ENCODE results near the gene APOO.

The APOO gene

DNA sequence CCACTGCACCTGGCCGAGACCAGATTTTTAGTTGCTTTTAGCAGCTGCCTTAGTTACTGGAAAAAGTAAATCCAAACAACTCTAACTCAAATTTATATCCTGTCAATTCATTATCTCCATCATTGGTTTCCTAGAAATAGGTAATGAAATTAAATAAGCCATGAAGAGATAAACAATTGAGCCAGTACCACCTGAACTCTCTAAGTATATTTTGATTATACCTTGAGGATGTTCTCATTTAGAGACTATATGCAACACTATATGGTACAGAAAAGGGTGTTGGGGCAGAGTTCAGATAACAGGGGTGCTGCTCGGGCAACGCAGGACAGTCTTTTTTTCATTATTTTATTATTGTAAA lies 89.8 kb downstream of the APOO start:
- no peak for DNase-seq (ENCODE audit: low spot score)

DNA sequence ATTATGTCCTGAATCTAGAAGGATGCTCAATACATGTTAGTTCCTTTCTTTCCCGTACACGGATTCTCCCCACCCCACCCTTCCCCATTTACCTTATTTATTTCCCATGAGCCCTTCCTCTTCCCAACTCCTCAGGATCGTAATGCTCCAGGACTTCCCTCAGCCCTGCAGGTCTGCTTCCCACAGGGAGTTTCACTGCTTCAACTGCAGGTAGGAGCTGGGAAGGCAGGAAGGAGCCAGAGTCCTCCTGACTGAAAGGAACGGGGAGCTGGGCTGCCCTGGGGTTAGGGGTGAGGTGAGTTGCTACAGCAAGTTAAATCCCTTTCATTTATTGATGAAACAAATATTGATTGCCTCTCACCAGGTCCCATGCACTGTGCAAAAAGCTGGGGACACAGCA lies 91.6 kb downstream of the APOO start:
- no peak for DNase-seq (ENCODE audit: low spot score)

DNA sequence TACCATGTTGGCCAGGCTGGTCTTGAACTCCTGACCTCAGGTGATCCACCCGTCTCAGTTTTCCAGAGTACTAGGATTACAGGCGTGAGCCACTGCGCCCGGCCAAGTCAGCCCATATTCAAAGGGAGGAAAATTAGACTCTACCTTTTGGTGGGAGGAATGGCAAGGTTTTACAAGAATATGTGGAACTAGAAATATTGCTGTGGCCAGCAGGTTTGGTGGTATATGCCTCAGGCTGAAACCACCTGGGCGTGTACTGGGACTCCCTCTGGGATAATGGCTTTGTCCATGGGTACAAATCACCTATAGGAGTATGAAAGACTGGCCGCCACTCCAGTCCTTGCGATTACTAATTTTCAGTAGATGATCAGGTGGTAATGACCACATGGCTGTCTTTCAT lies 92.4 kb downstream of the APOO start:
- no peak for DNase-seq (ENCODE audit: low spot score)

DNA sequence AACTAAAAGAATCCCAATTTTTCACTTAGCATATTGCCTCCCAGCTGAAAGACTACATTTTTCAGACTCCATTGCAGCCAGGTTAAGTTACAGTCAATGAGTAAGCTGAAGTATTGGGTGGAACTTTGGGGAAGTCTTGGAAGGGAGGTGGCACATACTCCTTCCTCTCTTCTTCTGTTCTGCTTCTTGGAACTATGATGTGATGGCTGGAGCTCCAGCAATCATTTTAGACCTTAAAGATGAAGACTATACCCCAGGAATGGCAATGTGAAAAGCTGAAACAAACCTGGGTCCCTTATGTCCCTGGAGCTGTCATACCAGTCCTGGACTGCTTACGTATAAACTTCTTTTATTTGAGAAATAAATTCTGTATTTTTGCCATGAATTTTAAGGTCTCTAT lies 93.9 kb downstream of the APOO start:
- no peak for DNase-seq (ENCODE audit: low spot score)

DNA sequence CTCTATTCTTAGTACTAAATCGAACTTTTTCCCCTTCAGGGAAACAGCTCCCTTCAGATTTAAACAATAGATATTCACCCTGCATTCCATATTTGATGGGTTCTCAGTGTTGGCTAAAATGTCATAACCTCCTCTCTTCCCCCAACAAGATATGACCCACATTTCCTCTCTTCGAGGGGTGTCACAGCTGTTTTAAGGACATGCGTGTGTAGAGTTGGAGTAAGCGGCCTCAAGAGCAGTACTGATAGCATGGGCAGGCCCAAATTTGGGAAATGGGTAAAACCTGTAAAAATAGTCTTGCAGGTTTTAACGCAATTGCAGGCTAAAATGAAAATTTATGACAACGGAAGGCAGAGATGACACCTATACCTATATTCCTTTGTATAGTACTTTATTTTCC lies 96.1 kb downstream of the APOO start:
- DNase-seq (ENCODE audit: low spot score): no peak

DNA sequence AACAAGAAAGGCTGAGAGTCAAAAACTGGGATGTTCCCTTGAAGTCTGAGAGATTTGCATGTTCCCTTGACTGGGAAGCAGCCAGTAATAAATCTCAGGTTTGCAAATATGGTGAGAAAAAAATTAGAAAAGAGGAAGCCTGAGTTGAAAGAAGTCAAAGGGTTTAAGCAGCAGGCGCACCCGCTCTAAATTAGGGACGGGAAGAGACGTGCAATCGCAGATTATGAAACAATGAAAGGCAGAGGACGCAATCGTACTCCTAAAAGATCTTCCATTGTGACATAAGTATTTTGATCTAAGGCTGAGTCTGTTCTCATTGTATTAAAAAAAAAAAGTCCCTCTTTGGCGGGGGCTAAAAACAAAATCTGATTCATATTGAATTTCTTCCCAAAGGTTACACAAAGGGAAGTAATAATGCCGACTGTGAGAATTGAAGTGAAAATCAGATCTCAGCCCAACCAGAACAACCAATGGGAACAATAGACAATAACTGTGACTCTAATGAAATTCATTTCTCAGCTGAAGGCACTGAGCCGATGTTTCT lies 96.6 kb downstream of the APOO start:
- no peak for DNase-seq (ENCODE audit: low spot score)

DNA sequence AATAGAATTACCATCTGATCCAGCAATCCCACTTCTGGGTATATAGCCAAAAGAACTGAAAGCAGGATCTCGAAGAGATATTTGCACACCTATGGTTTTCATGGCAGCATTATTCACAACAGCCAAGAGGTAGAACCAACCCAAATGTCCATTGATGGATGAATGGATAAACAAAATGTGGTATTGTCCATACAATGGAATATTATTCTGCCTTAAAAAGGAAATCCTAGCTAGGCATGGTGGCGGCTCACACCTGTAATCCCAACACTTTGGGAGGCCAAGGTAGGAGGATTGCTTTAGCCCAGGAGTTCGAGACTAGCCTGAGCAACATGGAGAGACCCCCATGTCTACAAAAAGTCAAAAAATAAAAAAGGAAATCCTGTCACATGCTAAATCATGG lies 97.5 kb downstream of the APOO start:
- DNase-seq (ENCODE audit: low spot score): no peak

DNA sequence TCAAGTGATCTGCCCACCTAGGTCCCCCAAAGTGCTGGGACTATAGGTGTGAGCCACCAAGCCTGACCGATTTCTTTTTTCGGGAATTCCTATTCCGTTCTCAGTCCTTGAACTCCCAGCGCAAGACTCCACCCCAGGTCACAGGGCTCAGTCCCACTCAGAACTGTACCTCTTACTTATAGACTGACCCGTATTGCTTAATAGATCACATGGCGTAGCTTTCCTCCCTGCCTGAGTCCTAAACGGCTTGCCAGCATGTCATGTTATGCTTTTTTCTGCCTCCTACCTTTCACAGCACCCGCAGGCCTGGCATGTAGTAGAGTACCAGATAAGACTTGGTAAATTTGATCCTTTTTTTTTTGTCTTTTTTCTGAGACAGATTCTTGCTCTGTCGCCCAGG lies 102.3 kb downstream of the APOO start:
- no peak for DNase-seq (ENCODE audit: low spot score)

DNA sequence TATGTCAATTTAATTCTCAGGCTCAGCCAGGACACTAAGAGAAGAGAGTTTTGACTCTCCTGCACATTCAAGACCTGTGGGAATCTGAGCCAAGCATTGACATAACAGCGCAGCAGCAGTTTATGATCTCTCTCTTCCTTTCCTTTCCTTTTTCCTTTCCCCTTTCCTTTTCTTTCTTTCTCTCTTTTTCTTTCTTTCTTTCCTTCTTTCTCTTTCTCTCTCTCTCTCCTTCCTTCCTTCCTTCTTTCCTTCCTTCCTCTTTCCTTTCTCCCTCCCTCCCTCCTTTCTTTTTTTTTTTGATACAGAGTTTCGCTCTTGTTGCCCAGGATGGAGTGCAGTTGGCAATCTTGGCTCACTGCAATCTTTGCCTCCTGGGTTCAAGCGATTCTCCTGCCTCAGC lies 103.2 kb downstream of the APOO start:
- DNase-seq (ENCODE audit: low spot score): no peak

DNA sequence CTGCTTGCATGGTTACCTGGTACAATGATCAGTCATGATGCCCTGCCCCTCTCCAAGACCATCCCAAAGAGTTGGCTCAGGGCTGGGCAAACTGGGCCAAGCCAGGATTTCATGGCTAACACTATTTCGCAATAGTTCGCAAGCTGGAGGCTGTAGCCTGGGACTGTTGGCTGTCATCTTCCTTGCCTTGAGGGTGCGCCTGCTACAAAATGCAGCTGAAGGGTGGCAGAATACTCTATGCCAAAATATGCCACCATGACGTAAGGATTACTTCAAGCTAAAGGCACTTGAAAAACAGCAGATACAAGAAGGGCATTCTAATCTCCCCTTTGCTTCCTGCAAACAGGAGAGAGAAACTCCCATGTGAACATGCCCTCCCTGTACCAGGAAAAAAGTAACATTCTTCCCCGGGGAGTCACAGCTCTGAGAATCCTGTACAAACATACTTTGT lies 103.8 kb downstream of the APOO start:
- no peak for DNase-seq (ENCODE audit: low spot score)

DNA sequence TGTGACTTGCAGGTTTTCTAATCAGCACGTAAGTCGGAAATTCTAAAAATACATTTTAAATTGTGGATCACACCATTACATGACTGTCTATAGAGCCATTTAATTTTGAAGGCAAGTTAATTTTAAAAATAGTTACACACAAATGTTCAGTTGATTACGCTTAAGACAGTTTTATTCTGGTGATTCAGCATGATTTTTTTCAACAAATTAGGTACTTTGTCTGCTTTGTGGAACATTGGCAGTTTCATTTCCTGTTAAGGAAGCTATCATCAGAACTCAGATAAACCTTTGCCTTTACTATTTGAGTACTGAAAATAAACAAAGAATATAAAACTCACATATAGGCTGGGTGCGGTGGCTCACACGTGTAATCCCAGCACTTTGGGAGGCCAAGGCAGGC lies 105.3 kb downstream of the APOO start:
- DNase-seq (ENCODE audit: low spot score): no peak

DNA sequence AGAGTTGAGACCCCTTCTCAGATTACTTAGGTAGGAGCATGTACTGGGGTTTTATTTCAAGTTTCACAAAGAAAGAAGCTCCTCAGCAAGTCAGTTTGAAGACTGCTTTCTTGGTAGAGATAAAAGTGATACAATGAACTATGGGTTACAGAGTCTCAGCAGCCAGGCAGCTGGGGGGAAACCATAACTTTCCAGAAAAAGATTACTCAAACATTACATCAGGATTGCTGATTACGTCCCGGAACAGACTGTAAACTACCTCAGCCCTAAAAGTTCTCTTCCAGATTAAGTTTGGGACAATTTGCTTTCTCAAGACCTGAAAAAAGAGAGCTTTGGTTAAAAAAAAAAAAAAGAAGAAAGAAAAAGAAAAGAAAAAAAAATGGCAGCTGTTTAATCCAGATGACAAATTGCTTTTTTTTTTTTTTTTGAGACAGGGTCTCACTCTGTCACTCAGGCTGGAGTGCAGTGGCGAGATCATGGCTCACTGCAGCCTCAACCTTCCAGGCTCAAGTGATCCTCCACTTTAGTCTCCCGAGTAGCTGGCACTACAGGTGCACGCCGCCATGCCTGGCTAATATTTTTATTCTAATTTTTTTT lies 108.2 kb downstream of the APOO start:
- no peak for DNase-seq (ENCODE audit: low spot score)

DNA sequence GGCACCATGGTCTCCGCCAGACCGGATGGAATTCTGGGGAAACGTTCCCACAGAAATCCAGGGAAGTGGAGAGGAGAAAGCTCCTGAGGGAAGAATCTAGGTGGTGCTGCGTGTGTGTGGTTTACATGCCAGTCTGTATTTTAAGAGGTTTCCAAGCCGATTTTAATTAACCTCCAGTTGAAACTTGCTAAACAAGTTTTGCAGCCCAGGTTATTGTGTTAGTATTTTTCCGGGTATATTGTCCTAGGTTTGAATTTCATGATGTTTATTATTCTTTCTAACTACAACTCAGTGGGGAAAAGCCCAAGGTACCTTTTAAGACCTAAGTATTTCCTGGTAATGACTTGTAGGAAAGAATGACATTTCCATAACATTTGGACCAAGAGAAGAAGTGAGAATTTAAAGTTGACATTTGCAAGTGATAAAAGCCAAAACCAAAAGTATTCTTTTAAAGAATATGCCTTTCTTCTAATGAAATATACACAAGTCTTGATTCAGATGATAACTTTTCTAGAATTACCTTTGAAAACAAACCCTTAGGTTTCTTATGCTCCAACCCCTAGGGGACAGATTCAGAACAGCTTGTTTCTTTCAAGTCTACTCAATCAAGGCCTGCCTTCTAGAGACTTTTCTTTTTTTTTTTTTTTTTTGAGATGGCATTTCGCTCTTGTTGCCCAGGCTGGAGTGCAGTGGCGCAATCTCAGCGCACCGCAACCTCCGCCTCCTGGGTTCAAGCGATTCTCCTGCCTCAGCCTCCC lies 110.2 kb downstream of the APOO start:
- DNase-seq (ENCODE audit: low spot score): no peak

DNA sequence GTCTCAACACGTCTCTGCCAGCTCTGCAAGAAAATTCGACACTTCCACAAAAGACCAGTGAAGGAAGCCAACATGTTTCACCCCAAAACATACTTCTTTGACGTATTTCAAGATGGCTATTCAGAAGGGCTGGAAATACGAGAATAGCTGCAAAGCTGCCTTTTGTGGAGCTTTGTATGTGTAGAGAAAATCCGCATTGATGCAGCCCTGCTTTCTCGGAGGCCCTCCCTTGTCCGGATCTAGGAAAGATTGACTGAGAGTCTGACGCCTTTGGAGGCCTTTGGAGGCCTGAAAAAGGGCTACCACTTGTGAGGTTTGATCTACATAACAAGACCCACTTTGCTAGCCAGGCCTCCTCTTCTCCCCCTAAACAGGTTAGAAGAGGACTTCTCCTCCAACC lies 112.5 kb downstream of the APOO start:
- DNase-seq (ENCODE audit: low spot score): no peak

DNA sequence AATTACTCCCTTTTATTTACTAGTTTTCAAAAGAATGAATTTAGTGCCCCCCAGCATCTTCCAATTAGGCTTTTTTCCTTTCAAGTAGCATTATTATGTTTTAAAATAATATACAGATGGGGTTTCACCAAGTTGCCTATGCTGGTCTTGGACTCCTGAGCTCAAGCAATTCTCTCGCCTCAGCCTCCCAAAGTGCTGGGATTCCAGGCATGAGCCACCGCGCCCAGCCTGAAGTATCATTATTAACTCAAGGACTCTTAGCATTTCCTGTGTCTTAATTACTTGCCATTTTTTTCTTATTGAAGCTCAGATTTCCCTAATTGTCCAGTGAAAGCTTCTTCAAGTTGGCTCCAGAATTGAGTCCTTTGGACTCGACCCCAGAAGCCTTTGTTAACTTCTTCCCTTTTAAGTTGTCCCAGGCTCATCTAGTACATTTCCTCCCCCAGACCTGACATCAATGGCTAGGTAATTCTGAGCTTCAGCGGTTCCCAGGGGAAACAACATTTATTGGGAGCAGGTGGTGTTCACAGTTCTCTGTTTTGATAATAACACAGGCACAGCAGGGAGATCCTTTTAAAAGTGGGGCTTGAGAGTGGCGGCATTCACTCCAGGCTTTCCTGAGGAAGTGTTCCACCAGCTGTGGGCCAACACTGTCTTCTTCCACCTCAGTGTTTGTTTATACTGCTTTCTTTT lies 114.7 kb downstream of the APOO start:
- no peak for DNase-seq (ENCODE audit: low spot score)

DNA sequence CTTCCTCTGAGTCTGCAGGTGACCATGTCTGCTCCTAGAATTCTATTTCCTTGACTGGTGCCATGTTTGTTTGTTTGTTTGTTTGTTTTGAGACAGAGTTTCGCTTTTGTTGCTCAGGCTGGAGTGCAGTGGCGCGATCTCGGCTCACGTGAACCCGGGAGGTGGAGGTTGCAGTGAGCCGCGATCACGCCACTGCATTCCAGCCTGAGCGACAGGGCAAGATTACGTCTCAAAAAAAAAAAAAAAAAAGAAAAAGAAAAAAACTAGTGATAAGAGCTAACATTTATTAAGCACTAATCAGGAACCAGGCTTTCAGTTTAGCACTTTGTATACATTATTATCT lies 117.6 kb downstream of the APOO start:
- DNase-seq (ENCODE audit: low spot score): no peak

DNA sequence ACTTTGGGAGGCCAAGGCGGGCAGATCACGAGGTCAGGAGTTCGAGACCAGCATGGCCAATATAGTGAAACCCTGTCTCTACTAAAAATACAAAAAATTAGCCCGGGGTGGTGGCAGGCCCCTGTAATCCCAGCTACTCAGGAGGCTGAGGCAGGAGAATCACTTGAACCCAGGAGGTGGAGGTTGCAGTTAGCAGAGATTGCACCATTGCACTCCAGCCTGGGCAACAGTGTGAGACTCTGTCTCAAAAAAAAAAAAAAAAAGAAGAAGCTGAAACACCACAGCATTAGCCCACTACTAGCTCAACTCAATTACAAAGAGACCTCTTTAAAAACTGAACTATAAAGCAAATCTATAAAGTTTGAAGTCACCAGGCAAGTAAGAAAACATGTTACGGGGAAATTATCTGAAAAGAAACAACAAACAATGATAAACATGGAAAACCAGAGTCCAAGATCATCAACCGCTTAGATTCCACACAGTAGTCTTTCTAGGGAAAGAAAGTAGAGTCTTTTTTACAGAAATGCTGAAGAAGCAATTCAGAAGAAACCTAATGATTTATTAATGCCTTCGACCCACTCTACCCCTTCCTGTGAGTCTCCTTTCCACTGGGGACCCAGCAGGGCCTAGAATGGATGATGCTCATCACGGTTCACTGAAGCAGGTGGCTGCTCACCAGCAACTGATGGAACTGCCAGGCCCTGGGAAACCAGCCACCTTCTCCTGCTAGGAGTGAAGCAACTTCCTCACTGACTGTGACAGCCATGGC lies 118.2 kb downstream of the APOO start:
- no peak for DNase-seq (ENCODE audit: low spot score)

DNA sequence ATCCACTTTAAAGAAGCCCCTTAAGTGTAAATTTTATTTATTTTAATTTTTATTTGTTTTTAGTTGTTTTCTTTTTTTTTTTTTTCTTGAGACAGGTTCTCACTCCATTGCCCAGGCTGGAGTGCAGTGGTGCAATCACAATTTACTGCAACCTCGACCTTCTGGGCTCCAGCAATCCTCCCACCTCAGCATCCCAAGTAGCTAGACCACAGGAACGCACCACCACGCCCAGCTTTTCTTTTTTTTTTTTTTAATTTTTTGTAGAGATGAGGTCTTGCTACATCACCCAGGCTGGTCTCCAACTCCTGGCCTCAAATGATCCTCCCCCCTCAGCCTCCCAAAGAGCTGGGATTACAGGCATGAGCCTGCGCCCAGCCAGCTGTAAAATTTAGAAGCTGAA lies 118.8 kb downstream of the APOO start:
- no peak for DNase-seq (ENCODE audit: low spot score)

DNA sequence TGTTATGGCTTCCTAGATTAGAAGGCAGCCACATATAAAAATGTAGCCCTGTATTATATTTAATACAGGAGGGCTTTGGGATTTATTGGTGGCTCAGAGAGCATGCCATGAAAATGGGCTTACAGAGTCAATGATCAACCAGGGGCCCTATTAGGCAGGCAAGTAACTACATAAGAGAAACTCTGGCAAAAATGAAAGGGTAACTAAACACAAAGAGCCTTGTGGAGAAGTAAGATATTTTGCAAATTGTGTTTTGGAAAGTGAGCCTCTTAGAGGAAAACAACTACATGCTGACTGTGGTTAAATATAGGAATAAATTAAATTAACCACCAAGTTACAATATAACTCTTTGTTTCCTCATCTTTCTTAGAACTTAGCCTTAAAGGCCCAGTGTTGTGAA lies 119.2 kb downstream of the APOO start:
- no peak for DNase-seq (ENCODE audit: low spot score)

DNA sequence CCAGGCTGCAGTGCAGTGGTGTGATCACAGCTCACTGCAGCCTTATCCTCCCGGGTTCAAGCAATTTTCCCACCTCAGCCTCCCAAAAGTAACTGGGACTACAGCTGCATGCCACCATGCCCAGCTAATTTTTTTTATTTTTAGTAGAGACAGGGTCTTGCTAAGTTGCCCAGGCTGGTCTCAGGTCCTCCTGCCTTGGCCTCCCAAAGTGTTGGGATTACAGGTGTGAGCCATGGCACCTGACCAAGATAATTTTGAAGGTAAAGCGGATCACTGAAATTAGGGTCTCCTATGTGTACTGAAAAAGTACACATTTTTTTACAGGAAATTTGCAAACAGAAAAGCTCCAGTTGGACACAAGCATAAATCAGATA lies 120.0 kb downstream of the APOO start:
- DNase-seq (ENCODE audit: low spot score): no peak

DNA sequence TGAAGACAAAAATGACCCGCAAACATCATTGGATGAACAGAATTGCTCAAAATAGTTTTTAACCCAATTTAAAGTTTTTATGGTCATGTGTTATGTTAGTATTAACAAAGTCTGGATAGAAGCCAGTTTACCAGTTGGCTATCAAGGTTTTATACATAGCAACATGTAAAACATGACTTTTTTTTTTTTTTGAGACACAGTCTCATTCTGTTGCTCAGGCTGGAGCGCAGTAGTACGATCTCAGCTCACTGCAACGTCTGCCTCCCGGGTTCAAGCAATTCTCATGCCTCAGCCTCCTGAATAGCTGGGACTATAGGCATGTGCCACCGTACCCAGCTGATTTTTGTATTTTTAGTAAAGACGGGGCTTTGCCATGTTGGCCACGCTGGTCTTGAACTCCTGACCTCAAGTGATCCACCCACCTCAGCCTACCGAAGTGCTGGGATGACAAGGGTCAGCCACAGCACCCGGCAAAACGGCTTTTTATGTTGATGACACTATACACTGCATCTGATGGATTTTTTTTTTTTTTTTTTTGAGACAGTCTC lies 121.4 kb downstream of the APOO start:
- DNase-seq (ENCODE audit: low spot score): no peak

DNA sequence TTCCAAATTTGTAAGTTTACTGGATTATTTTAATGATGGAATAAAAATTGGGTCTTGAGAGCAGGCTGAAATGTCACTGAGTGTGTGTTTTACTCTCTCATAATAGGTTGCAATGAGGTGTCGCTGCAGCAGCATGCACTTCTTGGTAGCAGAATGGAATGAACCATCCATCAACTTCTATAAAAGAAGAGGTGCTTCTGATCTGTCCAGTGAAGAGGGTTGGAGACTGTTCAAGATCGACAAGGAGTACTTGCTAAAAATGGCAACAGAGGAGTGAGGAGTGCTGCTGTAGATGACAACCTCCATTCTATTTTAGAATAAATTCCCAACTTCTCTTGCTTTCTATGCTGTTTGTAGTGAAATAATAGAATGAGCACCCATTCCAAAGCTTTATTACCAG lies 122.2 kb downstream of the APOO start:
- no peak for DNase-seq (ENCODE audit: low spot score)
